Stimulated activated naive CD8-positive, alpha-beta T cell treated with anti-CD3 and anti-CD28 coated beads, Interleukin-15, amount 100 ng/mL, for 72 hours (primary cell): Measurements from ENCODE around the gene HLCS.
A peak's percentile ranks its signal among the peaks of the same experiment; 100 is the strongest.

Experiments
- ATAC-seq: fragments of 150-1000 bp; cut with Tn5 transposase; 2 replicates; pipeline ENCODE4 v1.10.0; 2021; ENCODE audit warnings: mild to moderate bottlenecking, moderate library complexity
- DNase-seq, 2 donors: peaks; one replicate each; pipeline ENCODE4 v3.0.0; 2021 to 2022
- H3K27ac Mint-ChIP-seq, 2 donors: one replicate each; pipeline ENCODE4 v1.8.0; 2022; ENCODE audit warnings: mild to moderate bottlenecking in 2 of 2, mixed read lengths in 2 of 2, moderate library complexity in 2 of 2
- H3K27me3 Mint-ChIP-seq: one replicate; pipeline ENCODE4 v1.8.0; 2022; ENCODE audit warnings: mixed read lengths
- H3K4me1 Mint-ChIP-seq: one replicate; pipeline ENCODE4 v1.8.0; 2022; ENCODE audit warnings: mild to moderate bottlenecking, mixed read lengths
- H3K4me3 Mint-ChIP-seq, 2 donors: one replicate each; pipeline ENCODE4 v1.8.0; 2022; ENCODE audit warnings: mild to moderate bottlenecking in 2 of 2, mixed read lengths in 2 of 2, moderate library complexity in 1 of 2
- H3K9me3 Mint-ChIP-seq, 2 donors: one replicate each; pipeline ENCODE4 v1.8.0; 2022; ENCODE audit warnings: mixed read lengths in 2 of 2

The HLCS gene

GRCh38 chr21:36709030-36709867 lies 257.2 kb downstream of the HLCS start:
- H3K27me3 Mint-ChIP-seq: peaks cover 98% of the 10 kb centered on the region
- peak overlapping the region in 1 of 2 donors; percentile 34 for H3K27ac Mint-ChIP-seq

GRCh38 chr21:36708286-36709029 lies 258.0 kb downstream of the HLCS start:
- Mint-ChIP-seq H3K27ac (peak overlapping the region in 1 of 2 donors; percentile 93), H3K27me3 (peaks cover 98% of the 10 kb centered on the region), H3K4me1 (peaks cover 62% of the 10 kb centered on the region), H3K4me3 (peak overlapping the region; percentile 68 to 74), H3K9me3 (no peaks in the 10 kb centered on the region)
- DNase-seq (peak in 1 of 2 donors; percentile 5), ATAC-seq (no peak)

More at GRCh38 chr21:36709030-36709867, 257.2 kb downstream of the HLCS start:
- Mint-ChIP-seq H3K9me3 (no peaks in the 10 kb centered on the region), H3K4me3 (peak overlapping the region; percentile 15 to 74), H3K4me1 (peaks cover 54% of the 10 kb centered on the region)
- no peak for DNase-seq
- no peak for ATAC-seq

GRCh38 chr21:36707763-36708285 lies 258.6 kb downstream of the HLCS start:
- Mint-ChIP-seq H3K27ac (peak overlapping the region in 1 of 2 donors; percentile 93), H3K4me1 (peaks cover 66% of the 10 kb centered on the region), H3K9me3 (no peaks in the 10 kb centered on the region), H3K27me3 (peaks cover 98% of the 10 kb centered on the region), H3K4me3 (peak overlapping the region; percentile 68 to 74)
- DNase-seq (no peak), ATAC-seq (no peak)

GRCh38 chr21:36706951-36707762 lies 259.3 kb downstream of the HLCS start:
- Mint-ChIP-seq H3K9me3 (no peaks in the 10 kb centered on the region), H3K4me1 (peaks cover 70% of the 10 kb centered on the region), H3K27me3 (peaks cover 98% of the 10 kb centered on the region), H3K4me3 (peak overlapping the region; percentile 50 to 73), H3K27ac (peak overlapping the region in 1 of 2 donors; percentile 83)
- DNase-seq (peak in 1 of 2 donors; percentile 2), ATAC-seq (no peak)

- H3K4me3 Mint-ChIP-seq: peak overlapping the region; percentile 55 to 73
- DNase-seq (no peak), ATAC-seq (no peak)
- H3K4me1 Mint-ChIP-seq: peaks cover 76% of the 10 kb centered on the region
- peaks cover 100% of the 10 kb centered on the region for H3K27me3 Mint-ChIP-seq
- H3K27ac Mint-ChIP-seq: peak overlapping the region in 1 of 2 donors; percentile 68
- H3K9me3 Mint-ChIP-seq: no peaks in the 10 kb centered on the region
Observed at GRCh38 chr21:36706482-36706852, 260.0 kb downstream of the HLCS start.

- peaks cover 82% of the 10 kb centered on the region for H3K4me1 Mint-ChIP-seq
- H3K27ac Mint-ChIP-seq: peak overlapping the region in 1 of 2 donors; percentile 68
- H3K9me3 Mint-ChIP-seq: no peaks in the 10 kb centered on the region
- H3K27me3 Mint-ChIP-seq: peaks cover 100% of the 10 kb centered on the region
- peak overlapping the region; percentile 55 to 73 for H3K4me3 Mint-ChIP-seq
- ATAC-seq (no peak), DNase-seq (peak in 1 of 2 donors; percentile 5)
Observed at GRCh38 chr21:36705679-36706481, 260.6 kb downstream of the HLCS start.

GRCh38 chr21:36704958-36705678 lies 261.4 kb downstream of the HLCS start:
- H3K4me3 Mint-ChIP-seq: peak overlapping the region; percentile 36 to 56
- H3K4me1 Mint-ChIP-seq: peaks cover 89% of the 10 kb centered on the region

GRCh38 chr21:36704281-36704957 lies 262.1 kb downstream of the HLCS start:
- Mint-ChIP-seq H3K4me3 (peak overlapping the region; percentile 59 to 67), H3K27ac (no peak overlapping the region), H3K9me3 (no peaks in the 10 kb centered on the region), H3K27me3 (peaks cover 99% of the 10 kb centered on the region), H3K4me1 (peaks cover 86% of the 10 kb centered on the region)
- peak; percentile 11 for ATAC-seq
- peak in 1 of 2 donors; percentile 18 for DNase-seq

More at GRCh38 chr21:36704958-36705678, 261.4 kb downstream of the HLCS start:
- peak in 1 of 2 donors; percentile 6 for DNase-seq
- ATAC-seq: no peak
- H3K9me3 Mint-ChIP-seq: no peaks in the 10 kb centered on the region
- H3K27me3 Mint-ChIP-seq: peaks cover 100% of the 10 kb centered on the region
- H3K27ac Mint-ChIP-seq: peak overlapping the region in 1 of 2 donors; percentile 19

- Mint-ChIP-seq H3K4me1 (peaks cover 82% of the 10 kb centered on the region), H3K4me3 (no peak overlapping the region), H3K27ac (no peak overlapping the region), H3K27me3 (peaks cover 94% of the 10 kb centered on the region), H3K9me3 (no peaks in the 10 kb centered on the region)
- ATAC-seq (no peak), DNase-seq (peak in 1 of 2 donors; percentile 5)
Observed at GRCh38 chr21:36703626-36704280, 262.7 kb downstream of the HLCS start.

- H3K9me3 Mint-ChIP-seq: no peaks in the 10 kb centered on the region
- peaks cover 94% of the 10 kb centered on the region for H3K27me3 Mint-ChIP-seq
- no peak overlapping the region for H3K27ac Mint-ChIP-seq
- H3K4me3 Mint-ChIP-seq: no peak overlapping the region
- ATAC-seq: no peak
- H3K4me1 Mint-ChIP-seq: peaks cover 81% of the 10 kb centered on the region
- DNase-seq: peak in 1 of 2 donors; percentile 2
Observed at GRCh38 chr21:36703123-36703522, 263.3 kb downstream of the HLCS start.

GRCh38 chr21:36702622-36702968 lies 263.9 kb downstream of the HLCS start:
- peaks cover 83% of the 10 kb centered on the region for H3K4me1 Mint-ChIP-seq
- DNase-seq (no peak), ATAC-seq (no peak)
- peaks cover 94% of the 10 kb centered on the region for H3K27me3 Mint-ChIP-seq
- no peaks in the 10 kb centered on the region for H3K9me3 Mint-ChIP-seq
- no peak overlapping the region for H3K4me3 Mint-ChIP-seq
- no peak overlapping the region for H3K27ac Mint-ChIP-seq

GRCh38 chr21:36701756-36702621 lies 264.5 kb downstream of the HLCS start:
- no peaks in the 10 kb centered on the region for H3K9me3 Mint-ChIP-seq
- no peak overlapping the region for H3K27ac Mint-ChIP-seq
- peaks cover 84% of the 10 kb centered on the region for H3K4me1 Mint-ChIP-seq
- ATAC-seq: no peak
- H3K27me3 Mint-ChIP-seq: peaks cover 94% of the 10 kb centered on the region
- peak in 1 of 2 donors; percentile 4 for DNase-seq
- peak overlapping the region; percentile 66 to 78 for H3K4me3 Mint-ChIP-seq
